ENCODE data around the gene LRRFIP1.
"Not testable (repeated sequence)": the region's sequence is repeated elsewhere in the genome, so short reads cannot be mapped to it uniquely, and the experiment has no call there.

The LRRFIP1 gene

GRCh38 chr2:237754182-237754581, 126.8 kb downstream of the LRRFIP1 start:
- DNase-seq = no peak

- no peak for DNase-seq
These were observed 127.3 kb downstream of the LRRFIP1 start for GRCh38 chr2:237754626-237755248.

- DNase-seq = no peak
These were observed 130.2 kb downstream of the LRRFIP1 start for GRCh38 chr2:237757616-237758015.

GRCh38 chr2:237758185-237758584, 130.8 kb downstream of the LRRFIP1 start:
- DNase-seq = no peak

GRCh38 chr2:237759176-237759575, 131.8 kb downstream of the LRRFIP1 start:
- no peak for DNase-seq

GRCh38 chr2:237760506-237761502, 133.4 kb downstream of the LRRFIP1 start:
- DNase-seq = no peak

- not testable (repeated sequence) for DNase-seq
These were observed 135.2 kb downstream of the LRRFIP1 start for GRCh38 chr2:237762291-237763182.

GRCh38 chr2:237763812-237764211, 136.4 kb downstream of the LRRFIP1 start:
- DNase-seq = no peak

GRCh38 chr2:237765122-237765521, 137.7 kb downstream of the LRRFIP1 start:
- DNase-seq = not testable (repeated sequence)

- no peak for DNase-seq
These were observed 138.5 kb downstream of the LRRFIP1 start for GRCh38 chr2:237765875-237766274.

GRCh38 chr2:237766340-237766739, 139.0 kb downstream of the LRRFIP1 start:
- no peak for DNase-seq

- no peak for DNase-seq
These were observed 145.1 kb downstream of the LRRFIP1 start for GRCh38 chr2:237772513-237772912.

GRCh38 chr2:237773826-237774225, 146.4 kb downstream of the LRRFIP1 start:
- DNase-seq = no peak

GRCh38 chr2:237774811-237775553, 147.6 kb downstream of the LRRFIP1 start:
- no peak for DNase-seq

GRCh38 chr2:237779521-237779920, 152.1 kb downstream of the LRRFIP1 start:
- DNase-seq = no peak

- no peak for DNase-seq
These were observed 154.8 kb downstream of the LRRFIP1 start for GRCh38 chr2:237782181-237782580.

- not testable (repeated sequence) for DNase-seq
These were observed 156.3 kb downstream of the LRRFIP1 start for GRCh38 chr2:237783678-237784077.

GRCh38 chr2:237786936-237787335, 159.5 kb downstream of the LRRFIP1 start:
- no peak for DNase-seq

GRCh38 chr2:237790353-237790752, 163.0 kb downstream of the LRRFIP1 start:
- no peak for DNase-seq

GRCh38 chr2:237791977-237792727, 164.8 kb downstream of the LRRFIP1 start:
- no peak for DNase-seq

GRCh38 chr2:237797253-237797652, 169.9 kb downstream of the LRRFIP1 start:
- DNase-seq = no peak

All from NCI-H1930 (cell line).